ENCODE results near the gene FAM200C. TPM values are rescaled to one million over a fixed set of nuclear protein-coding genes. Genes with fewer than 3 reads are reported as not detected.

The FAM200C gene
- total RNA-seq, 1 donor from 2014 or later, result 6.5 TPM

GRCh38 chr5:160375701-160376100 lies 24.2 kb downstream of the FAM200C start:
- TF ChIP-seq CTCF (IDR thresholded peaks at IDR 0.05; ENCODE audit: unreplicated experiment), result no peak
- H3K36me3 Mint-ChIP-seq (ENCODE audit: insufficient read depth), result no peaks in the 10 kb centered on the region
- H3K27ac Mint-ChIP-seq, result no peak overlapping the region
- no peak for DNase-seq (ENCODE audit: low spot score, unreplicated experiment)
- H3K27me3 Mint-ChIP-seq, result peaks cover 43% of the 10 kb centered on the region
- H3K4me1 Mint-ChIP-seq (ENCODE audit: low read depth), result no peaks in the 10 kb centered on the region
- H3K4me3 Mint-ChIP-seq (ENCODE audit: low read depth), result no peak overlapping the region
- H3K9me3 Mint-ChIP-seq (ENCODE audit: low read depth), result no peaks in the 10 kb centered on the region

- TF ChIP-seq CTCF (IDR thresholded peaks at IDR 0.05; ENCODE audit: unreplicated experiment), result no peak
- H3K36me3 Mint-ChIP-seq (ENCODE audit: insufficient read depth), result no peaks in the 10 kb centered on the region
- H3K4me3 Mint-ChIP-seq (ENCODE audit: low read depth), result no peak overlapping the region
- DNase-seq (ENCODE audit: low spot score, unreplicated experiment), result no peak
- H3K9me3 Mint-ChIP-seq (ENCODE audit: low read depth), result no peaks in the 10 kb centered on the region
- no peak overlapping the region for H3K27ac Mint-ChIP-seq
- H3K27me3 Mint-ChIP-seq, result peaks cover 48% of the 10 kb centered on the region
- no peaks in the 10 kb centered on the region for H3K4me1 Mint-ChIP-seq (ENCODE audit: low read depth)
Measured at GRCh38 chr5:160375166-160375565, 24.7 kb downstream of the FAM200C start.

- Mint-ChIP-seq H3K36me3 (ENCODE audit: insufficient read depth) (no peaks in the 10 kb centered on the region), H3K4me3 (ENCODE audit: low read depth) (peak overlapping the region; percentile 65), H3K4me1 (ENCODE audit: low read depth) (no peaks in the 10 kb centered on the region), H3K27me3 (peaks cover 75% of the 10 kb centered on the region), H3K27ac (peak overlapping the region; percentile 73), H3K9me3 (ENCODE audit: low read depth) (no peaks in the 10 kb centered on the region)
- DNase-seq (ENCODE audit: low spot score, unreplicated experiment), result no peak
- TF ChIP-seq CTCF (IDR thresholded peaks at IDR 0.05; ENCODE audit: unreplicated experiment), result no peak
Measured at GRCh38 chr5:160371294-160371693, 28.6 kb downstream of the FAM200C start.

GRCh38 chr5:160370713-160371034 lies 29.2 kb downstream of the FAM200C start:
- H3K4me1 Mint-ChIP-seq (ENCODE audit: low read depth), result no peaks in the 10 kb centered on the region
- peaks cover 74% of the 10 kb centered on the region for H3K27me3 Mint-ChIP-seq
- H3K9me3 Mint-ChIP-seq (ENCODE audit: low read depth), result no peaks in the 10 kb centered on the region
- H3K4me3 Mint-ChIP-seq (ENCODE audit: low read depth), result peak overlapping the region; percentile 65
- no peaks in the 10 kb centered on the region for H3K36me3 Mint-ChIP-seq (ENCODE audit: insufficient read depth)
- no peak for DNase-seq (ENCODE audit: low spot score, unreplicated experiment)
- TF ChIP-seq CTCF (IDR thresholded peaks at IDR 0.05; ENCODE audit: unreplicated experiment), result no peak
- peak overlapping the region; percentile 73 for H3K27ac Mint-ChIP-seq

GRCh38 chr5:160369990-160370712 lies 29.7 kb downstream of the FAM200C start, which contains the start of gene C1QTNF2:
Gene C1QTNF2 (minus strand): TSS chr5:160370626. CDS start chr5:160355011, 15,615 bp downstream.
- Mint-ChIP-seq H3K36me3 (ENCODE audit: insufficient read depth) (no peaks in the 10 kb centered on the region), H3K27ac (peak within 1 kb of the TSS; percentile 73), H3K4me1 (ENCODE audit: low read depth) (no peaks in the 10 kb centered on the region), H3K9me3 (ENCODE audit: low read depth) (no peaks in the 10 kb centered on the region), H3K27me3 (peaks cover 71% of the 10 kb centered on the region), H3K4me3 (ENCODE audit: low read depth) (peak within 1 kb of the TSS; percentile 65)
- DNase-seq (ENCODE audit: low spot score, unreplicated experiment), result peak; percentile 17
- no peak for TF ChIP-seq CTCF (IDR thresholded peaks at IDR 0.05; ENCODE audit: unreplicated experiment)
